Small intestine (tissue), 4 donors: ENCODE measurements around the gene APLN. TPM values are rescaled to one million over a fixed set of nuclear protein-coding genes. Genes with fewer than 3 reads are reported as not detected.

Source experiments
- polyA plus RNA-seq, 4 donors: library from polyadenylated mRNA; stranded (reverse) in 3 of 4; unstranded in 1 of 4; fragments of 200-250 nt in 3 of 4; fragments of 120-200 nt in 1 of 4; gene quantifications; one replicate each; pipeline versions ENCODE4 v1.2.1 to v1.2.3, GENCODE V29; 2013
- donor health status: healthy with polysubstance abuse.
- donor health status: Bipolar disorder and iron deficiency.
- donor health status: healthy.

The APLN gene
- polyA plus RNA-seq, 4 donors, result 0.27 to 1.5 (median 1.2) TPM; not detected in 1

Other genes with a start within 250 kb of the APLN start
- 10 to 100 TPM in 1 of 4 donors, 1 to 10 TPM in 2, under 1 TPM in 1; 0.67 to 35.1 (median 4.9) TPM for gene SMARCA1, start 131.5 kb downstream of the APLN start, polyA plus RNA-seq
- 10 to 100 TPM in 3 of 4 donors, 1 to 10 TPM in 1; 8.4 to 20.3 (median 10.5) TPM for gene OCRL, start 114.7 kb downstream of the APLN start, polyA plus RNA-seq
- 100 to 1,000 TPM in 1 of 4 donors, 10 to 100 TPM in 3; 27.0 to 744 (median 53.7) TPM for gene XPNPEP2, start 84.0 kb upstream of the APLN start, polyA plus RNA-seq
- gene SASH3, start 125.0 kb upstream of the APLN start, polyA plus RNA-seq, result 10 to 100 TPM in 1 of 4 donors, 1 to 10 TPM in 3; 3.8 to 11.1 (median 7.8) TPM
- 10 to 100 TPM; 17.2 to 71.0 (median 23.4) TPM for gene ZDHHC9, start 188.9 kb upstream of the APLN start, polyA plus RNA-seq